Measurements from ENCODE around the gene WWOX.

WWOX gene

GRCh38 chr16:78278056-78278450, 178.6 kb downstream of the WWOX start:
- no peak for DNase-seq

GRCh38 chr16:78281115-78281514, 181.7 kb downstream of the WWOX start:
- no peak for DNase-seq

- DNase-seq = no peak
Measured at GRCh38 chr16:78283548-78284251, 184.2 kb downstream of the WWOX start.

DNA sequence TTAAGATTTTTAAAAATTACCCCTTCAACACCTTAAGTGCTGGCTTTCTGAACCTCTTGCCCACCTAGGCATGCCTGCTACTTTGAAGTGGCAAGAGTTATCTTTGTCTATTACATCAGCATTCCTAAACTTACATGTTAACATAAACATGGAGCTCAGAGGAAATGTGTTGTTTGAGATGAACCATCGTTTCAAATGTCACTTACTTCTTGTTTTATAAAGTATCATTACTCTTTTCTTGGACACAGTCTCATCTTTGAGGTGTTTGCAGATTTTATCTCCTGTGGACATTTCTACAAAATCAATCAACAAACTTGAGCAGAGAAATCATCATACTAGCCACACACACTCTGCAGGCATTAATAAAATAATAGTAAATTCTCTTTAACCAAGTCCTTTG, 184.9 kb downstream of the WWOX start:
- DNase-seq = no peak

GRCh38 chr16:78284957-78285434, 185.5 kb downstream of the WWOX start:
- no peak for DNase-seq

GRCh38 chr16:78285437-78285922, 186.0 kb downstream of the WWOX start:
- DNase-seq = no peak

DNA sequence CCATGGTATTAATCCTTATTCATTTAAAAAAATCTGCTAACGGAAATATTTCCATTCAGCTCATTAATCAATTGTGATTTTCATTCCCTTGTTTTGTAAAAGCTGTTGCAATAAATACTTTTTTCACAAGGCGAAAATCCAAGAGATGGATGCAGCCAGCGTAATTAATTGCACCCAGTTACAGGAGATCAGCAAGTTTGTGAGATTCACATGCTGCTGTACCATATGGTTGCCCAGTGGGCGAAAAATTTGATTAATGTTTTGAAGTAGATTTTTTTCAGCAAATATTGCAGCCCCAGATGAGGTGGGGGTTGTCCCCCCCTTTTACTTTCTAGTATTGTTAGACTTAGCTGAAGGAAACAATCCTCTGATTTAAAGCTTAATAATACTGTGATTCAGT, 186.6 kb downstream of the WWOX start:
- no peak for DNase-seq

- no peak for DNase-seq
Measured at GRCh38 chr16:78288888-78289287, 189.4 kb downstream of the WWOX start.

- DNase-seq = no peak
Measured at GRCh38 chr16:78289373-78289772, 189.9 kb downstream of the WWOX start.

GRCh38 chr16:78289844-78290277, 190.4 kb downstream of the WWOX start:
- DNase-seq = no peak

- DNase-seq = no peak
Measured at GRCh38 chr16:78290395-78290794, 190.9 kb downstream of the WWOX start.

DNA sequence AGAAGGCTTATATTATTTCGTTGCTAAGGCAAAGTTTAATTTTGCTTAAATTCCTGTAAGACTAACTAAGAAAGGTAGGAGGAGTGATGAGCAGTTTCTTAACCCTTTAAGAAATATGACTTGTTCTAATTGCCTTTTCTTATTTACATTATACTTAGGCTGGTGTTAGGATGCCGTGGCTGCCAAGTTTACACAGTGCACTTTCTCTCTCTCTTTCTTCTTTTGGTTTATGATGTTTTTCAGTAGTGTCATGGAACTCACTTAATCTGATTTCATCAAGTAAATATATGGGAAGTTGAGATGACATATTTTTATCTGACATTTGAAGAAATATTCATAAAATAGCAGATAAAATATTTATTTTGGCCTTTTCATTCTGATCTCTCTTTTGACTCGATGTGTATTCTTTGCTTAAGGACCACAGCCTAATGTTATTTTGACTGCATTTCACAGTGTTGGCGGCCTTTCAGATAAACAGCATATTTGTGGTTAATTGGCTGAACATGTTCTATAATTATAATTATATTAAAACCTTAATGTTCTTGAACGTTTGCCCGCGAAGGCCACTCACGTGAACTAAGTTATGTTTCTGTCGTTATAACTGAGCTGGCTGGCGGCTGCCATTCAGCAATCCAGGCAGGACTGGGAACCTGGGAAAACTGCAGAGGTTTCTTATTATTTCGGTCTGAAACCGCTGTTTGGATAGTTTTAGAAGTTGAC, 191.6 kb downstream of the WWOX start:
- DNase-seq = no peak

GRCh38 chr16:78291604-78292003, 192.2 kb downstream of the WWOX start:
- DNase-seq = no peak

- DNase-seq = no peak
Measured at GRCh38 chr16:78292086-78292843, 192.8 kb downstream of the WWOX start.

DNA sequence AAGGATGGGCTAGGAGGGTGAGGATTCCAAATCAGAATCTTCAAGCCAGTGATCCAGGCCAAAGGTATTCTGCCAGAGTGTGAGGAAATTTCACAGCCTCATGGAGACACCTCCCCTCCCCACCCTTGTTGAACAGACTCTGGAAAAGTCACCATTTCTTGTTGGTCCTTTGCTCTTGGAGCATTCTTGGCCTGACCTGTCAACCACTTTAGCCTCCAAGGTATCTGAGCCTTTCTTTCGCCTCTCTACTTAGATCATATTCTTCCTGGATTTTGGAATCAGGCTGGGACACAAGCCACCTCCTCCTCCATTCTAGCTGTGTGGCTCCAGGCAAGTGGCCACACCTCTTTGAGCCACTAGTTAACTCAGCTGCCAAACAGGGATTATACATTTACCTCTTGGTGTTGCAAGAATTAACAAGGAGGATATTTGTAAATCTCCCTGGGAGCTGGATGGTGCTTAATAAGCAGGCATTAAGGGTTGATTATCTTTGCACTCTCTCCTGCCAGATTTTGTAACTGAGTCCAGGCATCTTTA, 193.5 kb downstream of the WWOX start:
- no peak for DNase-seq

DNA sequence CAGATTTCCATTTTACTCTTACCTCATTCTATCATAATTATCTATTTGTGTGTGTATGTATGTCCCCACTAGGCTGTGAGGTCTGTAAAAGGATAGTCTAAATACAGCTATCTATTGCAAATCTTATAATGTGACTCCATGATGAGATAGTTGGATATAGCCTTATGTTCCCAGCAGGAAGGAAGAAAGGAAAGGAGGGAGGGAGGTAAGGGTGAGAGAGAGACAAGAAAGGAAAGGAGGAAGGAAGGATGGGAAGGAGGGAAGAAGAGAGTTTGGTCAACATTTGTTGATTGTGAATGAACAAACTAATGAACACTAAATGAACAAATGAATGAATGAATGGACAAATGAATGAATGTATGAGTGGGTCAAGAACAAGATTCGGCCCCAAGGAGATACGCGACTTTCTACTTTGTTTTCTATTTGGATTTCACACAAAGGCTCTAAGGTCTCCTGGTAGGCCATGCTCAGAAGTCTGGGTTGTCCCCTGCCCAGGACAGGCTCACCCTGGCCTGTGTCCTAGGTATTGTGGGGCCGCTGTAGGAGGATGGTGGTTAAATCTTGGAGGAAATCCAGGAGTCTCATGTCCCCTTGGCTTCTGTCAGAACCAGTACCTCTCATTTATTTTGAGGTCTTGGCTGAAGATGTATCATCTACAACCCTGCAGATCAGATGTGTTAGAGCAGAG, 195.2 kb downstream of the WWOX start:
- DNase-seq = no peak

DNA sequence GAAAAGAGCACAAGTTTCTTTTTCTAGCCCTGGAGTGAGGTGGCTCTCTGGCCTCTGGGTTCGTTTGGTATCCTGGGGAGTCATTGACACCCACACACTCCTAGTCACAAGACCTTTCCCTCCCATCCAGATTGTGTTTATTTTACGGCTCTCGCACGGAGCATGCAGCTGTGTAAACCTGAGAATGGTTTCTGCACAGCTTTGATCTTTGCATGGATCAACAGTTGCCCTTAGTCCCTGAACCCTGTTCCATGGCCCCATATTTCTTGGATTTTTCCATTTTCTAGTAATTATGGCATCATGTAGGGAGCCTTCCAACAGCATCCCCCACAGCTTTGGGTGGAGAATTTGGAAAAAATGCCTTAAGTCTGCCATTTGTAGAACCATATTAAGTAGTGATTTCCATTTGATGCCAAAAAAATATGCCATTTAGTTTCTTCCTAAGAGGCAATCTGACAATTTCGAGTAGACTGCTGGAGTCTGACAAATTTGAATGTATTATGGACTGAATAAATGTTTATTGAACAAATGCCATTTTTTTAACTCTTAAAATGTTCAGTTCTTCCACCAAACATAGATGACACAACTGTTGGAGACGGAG, 197.7 kb downstream of the WWOX start:
- DNase-seq = no peak

DNA sequence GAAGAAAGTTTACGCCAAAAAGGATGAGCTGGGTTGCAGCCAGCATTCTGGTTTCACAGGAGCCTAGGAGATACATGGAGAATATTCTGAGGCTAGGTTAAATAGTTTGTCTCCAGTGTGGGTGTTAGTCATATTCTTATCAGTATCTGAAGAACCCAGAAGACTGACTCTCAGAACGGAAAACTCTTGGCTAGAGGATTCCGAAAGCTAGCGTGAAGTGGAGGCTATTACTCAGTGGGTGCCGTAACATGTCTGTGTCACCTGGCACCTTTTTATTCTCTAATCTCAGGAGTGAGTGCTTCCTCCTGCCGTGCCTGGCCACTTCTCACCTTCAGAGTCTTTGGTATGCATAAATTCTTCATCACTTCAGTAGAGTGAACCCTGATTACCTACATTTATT, 199.5 kb downstream of the WWOX start:
- DNase-seq = no peak

DNA sequence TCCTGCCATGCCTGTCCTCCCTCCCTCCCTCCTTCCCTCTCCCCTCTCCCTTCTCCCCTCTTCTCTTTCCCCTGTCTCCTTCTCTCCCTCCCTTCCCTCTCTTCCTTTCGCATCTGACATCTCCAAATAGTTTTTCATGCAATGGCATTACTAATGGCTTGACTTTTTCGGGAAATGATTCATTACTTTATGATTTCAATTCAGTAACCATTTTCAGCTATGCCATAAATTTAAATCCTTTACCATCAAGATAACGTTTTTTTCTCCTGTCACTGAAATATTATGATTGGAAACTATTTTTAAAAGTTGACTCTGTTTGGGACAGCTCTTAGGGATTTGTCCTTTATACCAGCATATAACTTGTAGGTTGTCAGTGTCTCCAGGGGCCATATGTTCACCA, 201.0 kb downstream of the WWOX start:
- no peak for DNase-seq

- no peak for DNase-seq
Measured at GRCh38 chr16:78303946-78304345, 204.5 kb downstream of the WWOX start.

- DNase-seq = no peak
Measured at GRCh38 chr16:78306361-78306760, 206.9 kb downstream of the WWOX start.

- DNase-seq = no peak
Measured at GRCh38 chr16:78307824-78308528, 208.5 kb downstream of the WWOX start.

Data from stimulated activated naive CD4-positive, alpha-beta T cell (primary cell).